Heart left ventricle (tissue), 13 donors: ENCODE measurements around the gene AFAP1L2.

ENCODE experiments used
- CTCF ChIP-seq, 12 donors: fragments of 200-600 bp; sonication (generic) in 4 of 12; IDR thresholded peaks; one replicate each; pipeline versions ENCODE4 v1.5.0 to v1.8.0; 2018 to 2022; ENCODE audit warnings: antibody characterized with exemption in 12 of 12, mild to moderate bottlenecking in 5 of 12
- POLR2A ChIP-seq, 2 donors: fragments of 450-650 bp; IDR thresholded peaks; one replicate each; pipeline ENCODE4 v1.6.1; 2017; ENCODE audit warnings: antibody characterized with exemption in 2 of 2, mild to moderate bottlenecking in 2 of 2, moderate library complexity in 2 of 2
- donor health status: ischemic (EF 13 %, LVEDD 7.1; RV severe dilation, severe dysfunction).
- donor health status: DM: no; HTN: yes; CAD: no.
- donor health status: DM: no; HTN: no; CAD: no.
- donor health status: ischemic (EF 25% LVEDD 6.9; RV normal size, moderate dysfunction).
- donor health status: ischemic (EF 25% LVEDD 5.7; RV mildly dilated, moderate dysfunction).
- donor health status: ischemic (EF 35%, LVEDD 5.7; RV mildly dilated, moderate dysfunction).
- donor health status: nonischemic (EF 11% LVEDD 7.7; RV severe dilation, severe dysfunction).
- donor health status: DM: yes; HTN: yes; CAD: no.
- donor health status: PGD.
- donor health status: ischemic (EF 29% LVEDD 5.4; RV normal size, mild dysfunction).
- donor health status: nonischemic (EF 23%, LVEDD 6.1; RV moderate dilation, normal function).

- no peak for TF ChIP-seq CTCF (IDR thresholded peaks at IDR 0.05)
- no peak for TF ChIP-seq POLR2A (IDR thresholded peaks at IDR 0.05)
Measured at GRCh38 chr10:114245121-114245791, 159.0 kb downstream of the AFAP1L2 start.
